HUES6 (cell line): Measurements from ENCODE around the gene TM2D3.
"Not testable (repeated sequence)": the region's sequence is repeated elsewhere in the genome, so short reads cannot be mapped to it uniquely, and the experiment has no call there.

Experiments used
- H3K27ac ChIP-seq: 2 replicates; pipeline ENCODE4 v1.7.0; 2013; ENCODE audit warnings: low read depth, mild to moderate bottlenecking, low read length, inconsistent platforms
- H3K27me3 ChIP-seq: 2 replicates; pipeline ENCODE4 v1.6.1; 2013; ENCODE audit warnings: low read length; ENCODE audit not compliant: control insufficient read depth, insufficient read depth
- H3K36me3 ChIP-seq: 2 replicates; pipeline ENCODE4 v1.6.1; 2013; ENCODE audit warnings: low read length; ENCODE audit not compliant: control insufficient read depth, insufficient read depth
- H3K4me1 ChIP-seq: 2 replicates; pipeline ENCODE4 v1.6.1; 2013; ENCODE audit warnings: low read length; ENCODE audit not compliant: control insufficient read depth, insufficient read depth
- H3K4me3 ChIP-seq: 2 replicates; pipeline ENCODE4 v1.5.1; 2013; ENCODE audit warnings: low read depth, low read length
- H3K9ac ChIP-seq: one replicate; pipeline ENCODE4 v1.6.1; 2013; ENCODE audit warnings: mild to moderate bottlenecking, low read length
- H3K9me3 ChIP-seq: 2 replicates; pipeline ENCODE4 v1.6.1; 2013; ENCODE audit warnings: low read depth, low read length; ENCODE audit not compliant: control insufficient read depth, insufficient read depth

The TM2D3 gene

DNA sequence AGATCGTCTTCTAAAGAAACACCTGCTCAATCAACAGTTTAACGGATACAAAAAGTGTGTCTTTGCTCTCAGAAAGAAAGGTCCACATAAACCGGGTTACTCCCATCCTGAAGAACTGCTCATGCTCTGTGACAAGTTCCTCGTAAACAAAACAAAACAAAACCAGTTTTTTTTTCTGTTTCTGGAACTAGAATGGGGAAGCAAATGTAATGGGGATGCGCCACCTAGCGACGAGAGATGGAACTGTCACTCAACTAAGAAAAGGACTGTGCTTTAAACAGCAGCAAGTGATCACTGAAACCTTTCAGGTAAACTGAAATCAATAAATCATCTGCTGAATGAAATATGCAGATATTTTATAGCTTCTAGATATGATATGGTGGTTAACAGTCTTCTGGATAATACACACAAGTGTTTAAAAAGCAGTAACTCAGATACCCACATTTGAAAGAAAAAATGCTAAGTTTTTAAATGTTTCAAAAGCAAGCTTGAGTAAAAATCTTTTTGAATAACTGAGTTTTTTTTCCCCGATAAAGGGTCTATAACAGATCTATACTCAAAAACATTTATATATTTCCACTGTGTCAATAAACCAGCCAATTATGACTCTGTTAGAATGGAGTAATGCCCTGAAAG, 10.9 kb downstream of the TM2D3 start:
- H3K36me3 ChIP-seq: peaks cover 37% of the 10 kb centered on the region
- no peak overlapping the region for H3K9ac ChIP-seq

DNA sequence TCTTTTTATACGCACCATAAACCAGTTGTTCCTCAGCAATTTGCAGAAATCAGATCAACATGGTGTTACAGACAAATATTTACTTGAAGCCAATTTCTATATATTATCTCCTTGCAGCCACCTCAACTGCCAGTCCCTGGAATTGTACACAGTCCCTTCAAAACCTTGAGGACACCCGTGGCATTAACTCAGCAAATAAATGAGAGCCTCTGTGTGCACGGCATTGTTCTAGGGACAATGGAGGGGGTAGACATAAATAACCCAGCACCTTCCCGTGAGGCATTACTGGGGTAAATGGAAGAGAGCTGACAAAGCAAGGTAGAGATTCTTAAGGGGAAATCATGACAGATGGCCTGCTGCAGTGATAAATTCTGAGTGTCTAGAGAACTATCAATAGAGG, 12.5 kb downstream of the TM2D3 start:
- H3K36me3 ChIP-seq: peaks cover 21% of the 10 kb centered on the region
- H3K9ac ChIP-seq: no peak overlapping the region
- no peak overlapping the region for H3K4me3 ChIP-seq
- no peaks in the 10 kb centered on the region for H3K9me3 ChIP-seq
- H3K4me1 ChIP-seq: peaks cover 12% of the 10 kb centered on the region
- H3K27me3 ChIP-seq: no peaks in the 10 kb centered on the region
- H3K27ac ChIP-seq: no peak overlapping the region

More for the DNA sequence above, 10.9 kb downstream of the TM2D3 start:
- H3K27me3 ChIP-seq: no peaks in the 10 kb centered on the region
- H3K4me3 ChIP-seq: no peak overlapping the region
- H3K9me3 ChIP-seq: no peaks in the 10 kb centered on the region
- H3K4me1 ChIP-seq: peaks cover 12% of the 10 kb centered on the region
- no peak overlapping the region for H3K27ac ChIP-seq

- Histone ChIP-seq H3K9me3 (no peaks in the 10 kb centered on the region), H3K9ac (no peak overlapping the region), H3K4me3 (no peak overlapping the region), H3K27ac (no peak overlapping the region), H3K36me3 (peaks cover 9% of the 10 kb centered on the region), H3K4me1 (peaks cover 12% of the 10 kb centered on the region), H3K27me3 (no peaks in the 10 kb centered on the region)
Measured at GRCh38 chr15:101637919-101638318, 14.3 kb downstream of the TM2D3 start.

DNA sequence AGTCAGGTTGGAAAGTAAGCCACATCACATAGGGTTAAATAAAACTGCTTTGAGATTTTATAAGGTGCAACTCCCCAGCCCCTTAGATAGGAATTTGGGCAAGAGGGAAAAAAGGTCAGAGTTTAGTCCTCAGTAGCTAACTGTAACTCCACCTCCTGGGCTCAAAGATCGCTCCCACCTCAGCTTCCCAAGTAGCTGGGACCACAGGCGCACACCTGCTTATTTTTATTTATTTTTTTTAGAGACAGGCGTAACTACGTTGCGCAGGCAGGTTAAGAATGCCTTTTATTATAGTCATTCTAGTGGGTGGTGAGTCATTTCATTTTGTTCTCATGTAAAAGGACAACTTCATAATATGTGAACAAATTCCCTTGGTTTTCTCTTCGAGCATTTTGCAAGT, 14.7 kb downstream of the TM2D3 start:
- Histone ChIP-seq H3K9me3 (no peaks in the 10 kb centered on the region), H3K27ac (no peak overlapping the region), H3K4me1 (peaks cover 12% of the 10 kb centered on the region), H3K27me3 (no peaks in the 10 kb centered on the region), H3K9ac (no peak overlapping the region), H3K36me3 (peaks cover 9% of the 10 kb centered on the region), H3K4me3 (no peak overlapping the region)

DNA sequence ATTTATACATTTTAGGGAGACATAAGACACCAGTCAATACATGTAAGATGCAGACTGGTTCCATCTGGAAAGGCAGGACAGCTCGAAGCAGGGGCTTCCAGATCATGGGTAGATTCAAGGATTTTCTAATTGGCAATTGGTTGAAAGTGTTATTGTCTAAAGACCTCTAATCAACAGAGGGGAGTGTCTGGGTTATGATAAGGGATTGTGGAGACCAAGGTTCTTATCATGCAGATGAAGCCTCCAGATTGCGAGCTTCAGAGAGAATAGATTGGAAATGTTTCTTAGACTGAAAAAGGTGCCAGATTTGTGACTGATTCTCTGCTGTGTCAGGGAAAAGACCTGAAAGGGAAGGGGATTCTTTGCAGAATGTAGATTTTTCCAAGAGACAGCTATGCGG, 15.1 kb downstream of the TM2D3 start:
- H3K9me3 ChIP-seq: no peaks in the 10 kb centered on the region
- H3K27me3 ChIP-seq: no peaks in the 10 kb centered on the region
- no peak overlapping the region for H3K4me3 ChIP-seq
- peaks cover 9% of the 10 kb centered on the region for H3K36me3 ChIP-seq
- peaks cover 12% of the 10 kb centered on the region for H3K4me1 ChIP-seq
- no peak overlapping the region for H3K9ac ChIP-seq
- H3K27ac ChIP-seq: no peak overlapping the region

- Histone ChIP-seq H3K27me3 (no peaks in the 10 kb centered on the region), H3K27ac (no peak overlapping the region), H3K9ac (no peak overlapping the region), H3K4me1 (peaks cover 12% of the 10 kb centered on the region), H3K9me3 (no peaks in the 10 kb centered on the region), H3K36me3 (peaks cover 9% of the 10 kb centered on the region), H3K4me3 (no peak overlapping the region)
Measured at GRCh38 chr15:101635944-101636727, 16.0 kb downstream of the TM2D3 start.

DNA sequence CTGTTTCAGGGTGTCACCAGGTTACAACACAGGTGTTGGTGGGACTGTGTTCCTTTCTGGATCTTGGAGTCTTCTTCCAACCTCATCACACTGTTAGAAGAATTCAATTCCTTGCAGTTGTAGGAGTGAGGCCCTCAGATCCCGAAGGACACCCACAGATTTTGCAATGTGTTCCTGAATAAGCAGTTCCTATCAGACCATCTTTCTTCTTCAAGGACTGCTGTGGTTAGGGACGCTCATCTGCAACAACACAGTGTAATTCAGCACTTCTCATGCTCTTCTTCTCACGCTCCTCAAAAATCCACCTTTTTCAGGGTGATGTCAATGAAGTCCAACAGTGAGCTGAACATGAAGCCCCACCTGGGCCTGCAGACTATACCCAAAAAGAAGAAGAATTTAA, 18.8 kb downstream of the TM2D3 start:
- Histone ChIP-seq H3K9me3 (no peaks in the 10 kb centered on the region), H3K4me1 (peaks cover 12% of the 10 kb centered on the region), H3K9ac (no peak overlapping the region), H3K4me3 (no peak overlapping the region), H3K27ac (no peak overlapping the region), H3K36me3 (no peaks in the 10 kb centered on the region), H3K27me3 (no peaks in the 10 kb centered on the region)

DNA sequence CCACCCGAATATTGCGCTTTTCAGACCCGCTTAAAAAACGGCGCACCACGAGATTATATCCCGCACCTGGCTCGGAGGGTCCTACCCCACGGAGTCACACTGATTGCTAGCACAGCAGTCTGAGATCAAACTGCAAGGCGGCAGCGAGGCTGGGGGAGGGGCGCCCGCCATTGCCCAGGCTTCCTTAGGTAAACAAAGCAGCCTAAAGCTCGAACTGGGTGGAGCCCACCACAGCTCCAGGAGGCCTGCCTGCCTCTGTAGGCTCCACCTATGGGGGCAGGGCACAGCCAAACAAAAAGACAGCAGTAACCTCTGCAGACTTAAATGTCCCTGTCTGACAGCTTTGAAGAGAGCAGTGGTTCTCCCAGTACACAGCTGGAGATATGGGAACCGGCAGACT, 25.5 kb downstream of the TM2D3 start:
- H3K4me3 ChIP-seq, H3K9ac ChIP-seq, H3K4me1 ChIP-seq, H3K36me3 ChIP-seq, H3K27ac ChIP-seq, H3K27me3 ChIP-seq: not testable (repeated sequence)
- peaks cover 25% of the 10 kb centered on the region for H3K9me3 ChIP-seq

- Histone ChIP-seq H3K9me3 (peaks cover 25% of the 10 kb centered on the region), H3K4me1 (no peaks in the 10 kb centered on the region), H3K9ac (no peak overlapping the region), H3K4me3 (no peak overlapping the region), H3K36me3 (no peaks in the 10 kb centered on the region), H3K27ac (no peak overlapping the region), H3K27me3 (no peaks in the 10 kb centered on the region)
Measured at GRCh38 chr15:101625980-101626379, 26.2 kb downstream of the TM2D3 start.

GRCh38 chr15:101625184-101625583, 27.0 kb downstream of the TM2D3 start:
- peaks cover 25% of the 10 kb centered on the region for H3K9me3 ChIP-seq
- no peak overlapping the region for H3K27ac ChIP-seq
- no peak overlapping the region for H3K4me3 ChIP-seq
- no peaks in the 10 kb centered on the region for H3K27me3 ChIP-seq
- H3K4me1 ChIP-seq: no peaks in the 10 kb centered on the region
- H3K9ac ChIP-seq: no peak overlapping the region
- H3K36me3 ChIP-seq: no peaks in the 10 kb centered on the region

DNA sequence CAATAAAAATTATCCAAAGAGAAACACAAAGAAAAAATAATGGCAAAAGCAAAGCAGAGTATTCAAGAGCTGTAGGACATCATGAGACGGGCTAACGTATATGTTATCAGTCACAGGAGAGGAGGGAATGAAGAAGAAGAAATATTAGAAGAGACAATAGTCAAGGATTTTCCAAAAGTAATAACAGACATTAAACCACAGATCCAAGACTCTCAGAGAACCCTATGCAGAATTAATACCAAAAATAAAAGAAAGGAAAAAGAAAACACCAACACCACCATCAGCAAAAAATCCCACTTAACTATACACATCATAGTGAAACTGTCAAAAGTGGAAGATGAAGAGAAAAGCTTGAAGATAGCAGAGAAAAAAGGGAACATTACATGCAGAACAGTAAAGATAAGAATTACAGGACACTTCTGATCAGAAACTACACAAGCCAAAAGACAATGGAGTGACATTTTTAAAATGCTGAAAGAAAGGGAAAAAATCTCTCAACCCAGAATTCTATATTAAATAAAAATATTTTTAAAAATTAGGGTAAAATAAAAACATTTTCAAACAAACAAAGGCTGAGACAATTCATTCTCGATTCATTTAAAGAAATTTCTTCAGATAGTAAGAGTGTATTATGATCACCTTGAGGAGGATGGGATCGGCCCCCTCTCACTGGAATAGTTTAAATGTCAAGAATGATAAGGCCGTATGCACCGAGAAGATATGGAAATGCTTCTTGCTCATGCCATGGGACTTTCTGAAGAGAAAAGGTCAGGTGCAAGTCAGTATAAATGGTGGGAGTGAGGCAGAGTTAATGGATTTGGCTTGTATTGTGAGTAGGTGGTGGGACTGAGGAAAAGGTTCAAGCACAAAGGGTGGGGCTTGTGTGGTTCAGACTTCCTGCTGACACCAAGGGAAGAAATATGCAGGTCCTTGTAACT, 28.5 kb downstream of the TM2D3 start:
- no peak overlapping the region for H3K9ac ChIP-seq
- no peak overlapping the region for H3K27ac ChIP-seq
- H3K27me3 ChIP-seq: no peaks in the 10 kb centered on the region
- H3K4me3 ChIP-seq: no peak overlapping the region
- no peaks in the 10 kb centered on the region for H3K36me3 ChIP-seq
- H3K9me3 ChIP-seq: peaks cover 25% of the 10 kb centered on the region
- H3K4me1 ChIP-seq: no peaks in the 10 kb centered on the region
